ENCODE results near the gene GABRB1.
"Not testable (repeated sequence)": the region's sequence is repeated elsewhere in the genome, so short reads cannot be mapped to it uniquely, and the experiment has no call there.

GABRB1 gene

DNA sequence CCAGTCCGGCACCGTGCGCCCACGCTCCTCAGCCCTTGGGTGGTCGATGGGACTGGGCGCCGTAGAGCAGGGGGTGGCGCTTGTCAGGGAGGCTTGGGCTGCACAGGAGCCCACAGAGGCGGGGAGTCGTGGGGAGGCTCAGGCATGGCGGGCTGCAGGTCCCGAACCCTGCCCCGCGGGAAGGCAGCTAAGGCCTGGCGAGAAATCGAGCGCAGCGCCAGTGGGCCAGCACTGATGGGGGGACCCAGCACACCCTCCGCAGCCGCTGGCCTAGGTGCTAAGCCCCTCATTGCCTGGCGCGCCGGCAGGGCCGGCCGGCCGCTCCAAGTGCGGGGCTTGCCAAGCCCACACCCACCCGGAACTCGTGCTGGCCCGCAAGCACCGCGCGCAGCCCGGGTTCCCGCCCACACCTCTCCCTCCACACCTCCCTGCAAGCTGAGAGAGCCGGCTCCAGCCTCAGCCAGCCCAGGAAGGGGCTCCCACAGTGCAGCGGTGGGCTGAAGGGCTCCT lies 346.7 kb downstream of the GABRB1 start:
- in situ Hi-C loops (cut with MboI; ENCODE audit: low sequenced_read_pairs), result not testable (repeated sequence)

DNA sequence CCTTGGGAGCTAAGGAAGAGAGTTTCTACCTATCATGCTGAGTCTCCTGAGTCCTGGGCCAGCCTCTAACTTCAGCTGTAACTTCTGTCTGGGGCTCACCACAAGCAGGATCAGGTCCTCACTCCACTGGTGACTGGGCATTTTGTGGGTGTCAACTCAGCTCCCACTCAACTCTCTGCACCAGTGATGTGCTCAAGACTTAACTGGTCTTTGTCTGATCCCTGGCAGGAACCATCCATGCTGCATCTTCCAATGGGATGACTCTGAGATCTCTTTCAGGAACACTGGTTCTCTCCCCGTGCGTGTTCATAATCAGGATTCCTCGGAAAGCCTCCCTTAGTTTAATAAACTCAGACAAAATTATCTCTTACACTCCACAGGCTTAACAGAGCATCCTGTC lies 349.8 kb downstream of the GABRB1 start:
- in situ Hi-C loops (cut with MboI; ENCODE audit: low sequenced_read_pairs), result no loop called here

DNA sequence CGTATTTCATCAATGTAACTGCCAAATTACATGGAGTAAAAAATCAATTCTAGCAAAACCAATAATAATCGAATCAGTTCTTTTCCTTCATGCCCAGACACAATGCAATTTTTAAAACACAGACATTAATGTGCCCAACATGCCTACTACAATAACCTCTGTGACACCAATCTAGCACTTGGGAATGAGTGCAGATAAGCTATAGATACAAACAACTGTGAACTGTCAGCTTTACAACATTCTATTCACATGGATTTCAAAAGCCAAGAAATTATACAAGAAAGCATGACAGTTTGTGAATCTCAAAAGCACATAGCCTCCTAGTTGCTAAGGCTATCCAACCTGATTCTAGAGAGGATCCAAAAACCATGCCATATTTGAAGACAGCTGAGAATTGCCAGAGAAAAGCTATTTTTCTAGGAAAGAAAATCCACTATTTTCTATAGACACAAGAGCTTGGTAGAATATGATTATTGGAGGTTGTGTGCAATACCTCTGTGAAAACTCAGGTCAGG lies 351.5 kb downstream of the GABRB1 start:
- in situ Hi-C loops (cut with MboI; ENCODE audit: low sequenced_read_pairs), result no loop called here

DNA sequence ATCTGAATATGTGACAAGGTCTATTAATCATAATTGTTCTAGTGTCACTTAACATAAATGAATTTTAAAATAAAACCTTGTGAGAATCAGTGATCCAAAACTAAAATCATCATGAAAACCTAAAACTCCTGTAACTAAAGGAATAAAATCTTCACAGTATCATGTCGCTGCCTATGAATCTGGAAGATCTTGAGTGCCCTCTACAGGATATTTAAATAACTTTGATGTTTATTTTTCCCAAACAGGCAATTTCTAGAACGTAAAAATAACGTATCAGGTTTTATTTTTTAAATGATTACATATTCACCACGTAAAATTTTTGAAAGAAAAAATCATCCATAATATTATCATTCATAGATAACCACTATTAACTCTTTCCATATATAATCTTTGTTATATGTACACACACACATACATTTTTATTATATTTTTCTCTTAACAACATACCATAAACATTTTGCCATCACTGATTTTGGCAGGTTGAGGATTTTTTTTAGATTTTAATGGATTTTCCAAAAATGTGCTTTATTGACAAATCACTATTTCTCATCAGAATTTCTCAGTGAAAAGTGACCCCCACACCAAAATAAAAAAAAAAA lies 352.6 kb downstream of the GABRB1 start:
- in situ Hi-C loops (cut with MboI; ENCODE audit: low sequenced_read_pairs), result no loop called here

DNA sequence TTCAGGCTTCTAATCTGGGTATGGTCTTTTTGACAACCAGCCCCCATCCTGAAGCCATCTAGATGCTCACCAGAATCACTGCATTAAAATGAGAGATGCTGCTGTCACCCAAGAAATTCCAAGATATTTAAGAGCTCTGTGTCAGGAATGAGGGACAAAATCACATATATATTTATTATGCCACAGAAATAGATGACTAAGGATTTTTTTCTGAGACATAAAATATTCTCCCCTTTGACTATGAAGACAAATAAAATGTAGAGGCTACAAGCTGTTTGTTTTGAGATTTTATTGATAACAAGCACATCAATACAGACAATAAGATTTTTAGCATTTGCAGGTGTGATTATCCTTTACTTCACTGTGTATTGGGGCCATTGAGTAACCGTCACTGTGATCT lies 354.8 kb downstream of the GABRB1 start:
- in situ Hi-C loops (cut with MboI; ENCODE audit: low sequenced_read_pairs), result no loop called here

DNA sequence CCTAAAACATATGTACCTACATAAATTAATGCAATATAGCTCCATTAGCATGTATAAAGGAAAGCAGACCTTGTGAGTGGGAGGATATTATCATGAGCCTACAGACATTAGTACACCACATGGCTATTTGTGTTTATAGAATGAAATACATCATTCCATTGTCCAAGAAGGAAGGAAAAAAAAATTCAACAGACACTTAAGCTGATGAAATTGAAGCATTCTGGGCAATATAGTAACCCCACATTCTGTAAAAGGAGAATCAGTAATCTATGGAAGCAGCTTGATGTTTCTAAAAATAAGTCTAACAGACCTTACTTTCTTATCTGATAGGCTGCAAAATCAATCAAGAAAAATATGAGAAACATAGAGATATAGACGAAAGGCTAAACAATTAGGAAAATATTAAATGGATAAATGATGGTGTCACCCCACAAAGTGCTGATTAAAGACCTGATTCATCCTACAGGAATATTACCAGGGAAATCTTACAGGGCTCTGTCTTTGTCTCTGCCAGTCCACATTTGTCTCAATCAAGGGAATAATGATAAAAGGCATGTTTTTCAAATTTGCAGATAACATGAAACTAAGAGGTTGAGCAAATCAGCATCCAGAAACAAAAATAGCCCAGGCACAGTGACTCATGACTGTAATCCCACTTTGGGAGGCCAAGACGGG lies 355.3 kb downstream of the GABRB1 start:
- in situ Hi-C loops (cut with MboI; ENCODE audit: low sequenced_read_pairs), result no loop called here

DNA sequence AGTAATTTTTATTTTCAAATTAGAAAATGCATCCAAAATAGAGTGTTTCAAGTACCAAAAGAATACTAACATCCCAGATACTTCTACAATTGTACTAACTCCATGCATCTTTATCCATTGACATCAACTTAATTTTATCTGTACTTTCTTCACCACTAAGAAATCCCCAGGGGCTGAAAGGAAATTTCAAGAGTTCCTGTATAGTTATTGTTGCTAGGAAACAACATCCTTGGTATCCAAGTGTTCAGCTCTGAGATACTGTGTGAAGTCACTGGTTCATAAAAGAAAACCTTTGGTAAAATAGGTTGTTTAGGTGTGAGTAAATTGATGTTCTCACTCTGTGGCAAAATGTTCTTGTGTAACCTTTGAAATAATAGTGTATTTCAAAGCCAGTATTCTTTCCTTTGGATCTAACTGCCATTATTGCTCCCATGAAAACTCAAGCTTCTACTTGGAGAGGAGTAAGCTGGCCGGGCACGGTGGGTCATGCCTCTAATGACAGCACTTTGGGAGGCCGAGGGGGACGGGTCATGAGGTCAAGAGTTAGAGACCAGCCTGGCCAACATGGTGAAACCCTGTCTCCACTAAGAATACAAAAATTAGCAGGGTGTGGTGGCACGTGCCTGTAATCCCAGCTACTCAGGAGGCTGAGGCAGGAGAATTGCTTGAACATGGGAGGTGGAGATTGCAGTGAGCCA lies 359.2 kb downstream of the GABRB1 start:
- in situ Hi-C loops (cut with MboI; ENCODE audit: low sequenced_read_pairs), result no loop called here

DNA sequence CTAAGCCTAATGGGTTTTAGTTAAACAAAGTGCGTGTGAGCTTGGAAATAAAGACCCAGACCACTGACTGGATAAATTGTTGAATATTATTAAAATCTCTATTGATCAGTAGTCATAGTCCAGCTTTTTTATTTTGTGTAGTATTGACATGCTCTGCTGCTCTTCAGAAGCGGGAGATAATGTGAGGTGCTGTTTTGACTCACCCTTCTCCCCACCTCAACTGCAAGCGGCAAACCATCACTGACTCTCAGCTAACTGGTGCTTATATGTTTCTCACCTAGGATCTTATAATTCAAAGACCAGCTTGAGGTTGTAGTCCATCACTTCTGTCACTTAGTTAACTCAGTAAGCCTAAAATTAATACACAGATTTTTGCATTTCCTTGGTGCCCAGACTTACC lies 359.9 kb downstream of the GABRB1 start:
- in situ Hi-C loops (cut with MboI; ENCODE audit: low sequenced_read_pairs), result no loop called here

DNA sequence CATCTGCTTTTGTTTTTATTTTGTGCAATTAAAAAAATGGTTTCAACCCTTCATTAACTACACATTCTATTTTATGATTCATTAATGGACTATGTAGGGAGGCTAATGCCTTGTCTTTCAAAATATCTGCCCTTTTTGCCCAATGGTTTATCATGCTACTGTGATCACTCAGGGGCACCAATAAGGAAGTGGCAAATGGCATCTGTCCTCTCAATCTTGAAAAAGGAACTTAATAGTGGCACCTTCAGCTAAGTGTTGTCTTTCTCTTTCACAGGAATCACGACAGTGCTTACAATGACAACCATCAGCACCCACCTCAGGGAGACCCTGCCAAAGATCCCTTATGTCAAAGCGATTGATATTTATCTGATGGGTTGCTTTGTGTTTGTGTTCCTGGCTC lies 375.0 kb downstream of the GABRB1 start:
- in situ Hi-C loops (cut with MboI; ENCODE audit: low sequenced_read_pairs), result no loop called here

DNA sequence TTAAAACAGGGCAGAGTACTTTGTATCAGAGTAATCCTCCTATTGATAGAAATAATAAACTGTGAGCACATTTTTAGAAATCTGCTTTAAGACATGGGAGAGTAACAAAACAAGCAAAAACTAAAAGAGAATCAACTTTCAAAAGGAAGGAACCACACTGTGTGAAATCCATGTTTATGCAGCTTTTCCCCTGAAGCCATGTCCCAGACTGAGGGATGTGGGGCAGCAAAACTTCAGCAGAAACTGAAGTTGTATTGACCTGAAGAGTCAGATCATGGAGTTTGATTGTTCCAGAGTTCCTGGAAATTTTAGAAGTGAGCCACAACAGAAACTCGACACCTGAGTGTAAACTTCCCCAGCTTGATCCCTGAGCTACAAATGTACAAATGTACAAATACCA lies 378.9 kb downstream of the GABRB1 start:
- in situ Hi-C loops (cut with MboI; ENCODE audit: low sequenced_read_pairs), result no loop called here

DNA sequence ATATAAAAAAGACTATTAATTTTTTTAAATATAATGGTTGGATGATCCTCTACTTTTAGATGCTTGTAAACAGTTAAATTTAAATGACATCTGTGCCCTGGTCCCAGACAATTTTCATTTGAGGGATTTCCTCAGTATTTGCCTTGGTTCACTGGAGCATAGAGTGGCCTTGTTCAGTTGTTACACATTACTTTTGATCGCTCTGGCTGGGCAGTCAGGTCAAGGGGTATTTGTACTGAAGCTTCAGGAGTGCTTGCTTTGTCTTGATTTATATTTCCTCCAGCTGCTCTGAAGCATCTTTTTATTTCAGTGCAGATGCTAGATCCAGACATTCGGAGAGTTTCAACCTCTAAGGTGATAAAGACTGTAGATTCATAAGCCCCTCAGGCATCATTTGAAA lies 382.2 kb downstream of the GABRB1 start:
- in situ Hi-C loops (cut with MboI; ENCODE audit: low sequenced_read_pairs), result no loop called here

DNA sequence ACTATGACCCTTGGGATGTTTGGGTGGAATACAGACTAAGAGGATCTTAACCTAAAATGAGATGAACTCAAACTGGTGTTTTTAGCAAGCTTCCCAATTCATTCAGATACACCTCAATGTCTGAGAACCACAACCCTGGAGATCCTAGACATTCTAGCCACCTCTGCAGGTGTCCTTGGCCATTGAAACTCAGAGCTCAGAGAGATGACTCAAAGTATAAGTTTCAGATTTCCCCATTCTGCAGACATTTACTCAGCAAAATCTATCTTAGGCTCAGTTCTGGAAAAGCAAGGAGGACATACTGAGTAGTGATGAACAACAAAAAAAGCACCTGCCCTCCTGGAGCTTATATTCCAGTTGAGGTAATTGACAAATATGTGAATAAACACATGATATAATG lies 384.4 kb downstream of the GABRB1 start:
- in situ Hi-C loops (cut with MboI; ENCODE audit: low sequenced_read_pairs), result no loop called here

DNA sequence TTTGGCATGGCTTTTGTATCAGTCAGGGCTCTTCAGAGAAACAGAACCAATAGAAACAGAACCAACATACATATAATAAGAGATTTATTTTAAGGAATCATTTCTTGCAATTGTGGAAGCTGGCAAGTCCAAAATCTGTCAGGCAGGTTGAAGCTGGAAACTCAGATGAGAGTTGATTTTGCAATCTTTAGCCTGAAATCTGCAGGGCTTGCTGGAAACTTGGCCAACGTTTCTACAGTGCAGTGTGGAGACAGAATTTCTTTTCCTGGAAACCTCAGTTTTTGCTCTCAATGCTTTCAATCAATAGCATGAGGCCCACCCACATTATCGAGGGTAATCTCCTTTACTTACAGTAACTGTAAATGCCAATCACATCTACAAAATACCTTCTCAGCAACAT lies 386.8 kb downstream of the GABRB1 start:
- in situ Hi-C loops (cut with MboI; ENCODE audit: low sequenced_read_pairs), result no loop called here

DNA sequence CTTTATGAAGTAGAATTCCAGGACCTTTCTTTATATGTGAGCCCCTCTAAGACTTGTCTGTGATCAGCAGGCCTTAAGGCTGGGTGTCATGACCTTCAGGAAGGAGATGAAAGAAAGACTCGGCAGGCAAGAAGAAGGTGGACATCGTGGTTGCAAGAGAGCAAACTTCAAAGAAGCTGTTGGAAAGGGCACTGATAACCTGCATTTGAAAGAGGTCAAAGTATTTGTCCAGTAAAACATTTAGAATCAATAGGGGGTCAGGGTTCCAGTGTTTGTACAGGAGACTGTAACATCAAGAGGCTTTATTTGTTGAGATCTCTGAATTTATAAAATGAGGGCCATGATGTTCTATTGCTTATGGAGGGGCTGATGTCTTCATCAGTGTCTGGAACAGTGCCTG lies 387.9 kb downstream of the GABRB1 start:
- in situ Hi-C loops (cut with MboI; ENCODE audit: low sequenced_read_pairs), result no loop called here

DNA sequence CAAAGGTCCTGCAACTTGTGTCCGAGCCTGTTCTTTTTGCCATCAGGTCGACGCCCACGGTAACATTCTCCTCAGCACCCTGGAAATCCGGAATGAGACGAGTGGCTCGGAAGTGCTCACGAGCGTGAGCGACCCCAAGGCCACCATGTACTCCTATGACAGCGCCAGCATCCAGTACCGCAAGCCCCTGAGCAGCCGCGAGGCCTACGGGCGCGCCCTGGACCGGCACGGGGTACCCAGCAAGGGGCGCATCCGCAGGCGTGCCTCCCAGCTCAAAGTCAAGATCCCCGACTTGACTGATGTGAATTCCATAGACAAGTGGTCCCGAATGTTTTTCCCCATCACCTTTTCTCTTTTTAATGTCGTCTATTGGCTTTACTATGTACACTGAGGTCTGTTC lies 394.3 kb downstream of the GABRB1 start:
- in situ Hi-C loops (cut with MboI; ENCODE audit: low sequenced_read_pairs), result no loop called here

DNA sequence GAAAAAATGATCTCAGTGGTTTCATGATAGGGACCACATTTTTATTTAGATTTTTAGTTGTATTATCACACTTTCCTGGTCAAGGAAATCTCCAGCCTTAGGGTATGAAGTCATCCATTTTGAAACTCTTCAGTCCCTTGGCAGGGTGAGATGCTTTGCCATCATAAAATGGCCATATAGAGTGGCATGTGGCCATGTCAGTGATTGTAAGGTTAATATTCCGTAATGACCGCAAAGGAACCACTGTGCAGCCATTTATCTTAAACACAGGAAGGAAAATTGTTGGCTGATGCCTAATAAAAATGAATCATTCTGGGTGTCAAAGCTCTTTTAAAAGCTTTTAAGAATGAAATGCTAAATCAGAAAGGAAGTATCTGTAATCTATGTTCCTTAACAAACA lies 396.6 kb downstream of the GABRB1 start:
- in situ Hi-C loops (cut with MboI; ENCODE audit: low sequenced_read_pairs), result no loop called here

DNA sequence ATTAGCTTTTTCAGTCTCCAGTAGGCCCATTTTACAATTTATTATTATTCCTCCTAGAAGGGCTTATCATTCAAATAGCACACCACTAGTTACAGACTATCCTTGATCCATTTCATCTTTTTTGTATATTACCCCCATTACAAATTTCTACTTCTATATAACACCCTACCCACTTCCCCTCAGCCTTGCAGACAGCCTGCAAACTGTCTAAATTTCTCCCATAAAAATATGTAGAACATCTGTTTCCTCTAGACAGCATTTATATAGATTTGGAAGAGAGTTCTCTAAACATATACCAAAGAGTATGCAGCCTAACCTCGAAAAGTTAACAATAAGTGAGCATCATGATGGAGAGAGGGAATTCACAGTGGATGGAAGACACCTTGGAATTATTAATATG lies 401.4 kb downstream of the GABRB1 start:
- in situ Hi-C loops (cut with MboI; ENCODE audit: low sequenced_read_pairs), result no loop called here

DNA sequence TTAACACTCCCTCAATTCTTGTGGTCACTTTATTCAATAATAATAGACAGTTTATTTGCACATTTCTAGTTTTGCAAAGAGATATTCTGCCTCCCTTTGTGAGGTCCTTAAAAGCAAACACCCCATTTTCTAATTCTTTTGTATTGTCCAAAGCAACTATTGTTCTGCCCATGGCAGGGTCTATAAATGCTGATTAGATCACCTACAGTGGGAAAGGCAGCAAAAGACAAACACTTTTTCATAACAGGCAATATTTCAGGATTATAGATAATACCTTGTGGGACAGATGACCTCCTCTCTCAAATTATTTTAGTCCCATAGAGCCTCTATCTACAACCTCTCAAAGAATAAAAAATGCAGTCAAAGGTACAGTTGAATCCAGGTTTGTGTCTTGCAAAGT lies 403.6 kb downstream of the GABRB1 start:
- in situ Hi-C loops (cut with MboI; ENCODE audit: low sequenced_read_pairs), result no loop called here

DNA sequence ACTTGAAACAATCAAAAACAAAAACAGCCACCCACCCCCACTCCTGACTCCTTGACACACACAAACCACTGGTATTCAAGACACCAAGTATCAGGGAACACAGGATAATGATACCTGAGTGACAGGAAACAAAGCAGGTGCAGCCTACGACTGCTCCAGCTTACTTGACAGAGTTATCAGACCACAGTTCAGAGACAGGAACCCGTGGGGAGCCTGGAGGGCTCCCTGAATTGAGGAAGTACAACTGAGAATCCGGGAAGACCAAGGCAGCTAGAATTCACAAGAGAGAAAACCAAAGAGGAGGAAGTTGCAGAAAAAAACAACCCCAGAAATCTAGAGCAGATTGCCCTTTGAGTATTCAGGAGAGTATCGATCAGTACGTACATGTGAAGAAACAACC lies 411.6 kb downstream of the GABRB1 start:
- in situ Hi-C loops (cut with MboI; ENCODE audit: low sequenced_read_pairs), result no loop called here

DNA sequence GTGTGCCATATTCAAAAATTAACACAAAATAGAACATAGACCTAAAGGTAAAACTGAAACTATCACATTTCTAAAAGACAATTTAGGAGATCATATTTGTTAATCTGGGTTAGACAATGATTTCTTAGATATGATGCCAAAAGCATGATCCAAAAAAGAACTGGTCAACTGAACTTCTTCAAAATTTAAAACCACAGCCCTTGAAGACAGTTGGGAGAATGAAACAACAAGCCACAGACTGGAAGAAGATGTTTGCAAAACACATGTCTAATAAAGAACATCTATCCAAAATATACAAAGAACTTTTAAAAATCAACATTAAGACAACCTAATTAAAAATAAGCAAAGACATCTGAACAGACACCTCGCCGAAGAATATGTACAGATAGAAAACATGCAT lies 412.7 kb downstream of the GABRB1 start:
- in situ Hi-C loops (cut with MboI; ENCODE audit: low sequenced_read_pairs), result no loop called here

DNA sequence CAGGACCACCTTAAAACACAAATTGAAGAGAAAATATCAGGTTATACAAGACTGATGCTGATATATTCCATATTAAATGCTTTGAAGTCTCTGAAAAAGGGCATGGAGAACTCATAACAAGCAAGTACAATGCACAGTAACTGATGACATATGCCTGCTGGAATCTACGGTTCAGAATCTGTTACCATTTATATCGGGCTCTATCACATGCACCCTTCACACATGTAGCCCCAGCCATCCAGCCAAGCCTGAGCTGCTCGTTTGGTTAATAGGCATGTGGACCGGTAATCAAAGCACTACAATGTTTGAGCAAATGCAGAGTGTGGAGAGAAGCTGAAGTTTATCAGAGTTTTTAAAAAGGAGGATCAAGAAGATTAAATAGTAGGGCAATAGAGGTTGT lies 420.3 kb downstream of the GABRB1 start:
- in situ Hi-C loops (cut with MboI; ENCODE audit: low sequenced_read_pairs), result no loop called here

DNA sequence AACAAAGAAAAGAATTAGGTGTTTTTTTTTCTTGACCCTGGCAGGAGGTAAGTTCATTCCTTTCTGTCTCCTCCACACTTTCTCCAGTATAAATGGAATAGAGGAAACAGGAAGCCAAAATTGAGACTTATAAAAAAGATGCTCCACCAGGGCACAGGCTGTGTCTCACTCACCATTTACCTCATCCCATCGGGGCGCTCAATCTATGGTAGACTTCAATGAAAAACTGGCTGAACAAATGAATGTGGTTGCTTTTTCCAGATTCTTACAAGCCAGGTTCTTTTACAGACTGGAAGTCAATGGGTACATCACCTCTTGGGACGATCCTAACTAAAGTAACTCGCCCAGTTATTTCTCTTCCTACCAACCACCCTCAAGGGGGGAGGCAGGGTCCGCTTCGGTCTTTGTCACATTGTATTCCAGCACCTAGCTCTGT lies 431.4 kb downstream of the GABRB1 start:
- in situ Hi-C loops (cut with MboI; ENCODE audit: low sequenced_read_pairs), result no loop called here
